ENCODE measurements around the gene DDAH1. TPM values are rescaled to one million over a fixed set of nuclear protein-coding genes. Genes with fewer than 3 reads are reported as not detected.

DDAH1 gene
- total RNA-seq, 1 experiment from 2014 or later, result 87.9 TPM

DNA sequence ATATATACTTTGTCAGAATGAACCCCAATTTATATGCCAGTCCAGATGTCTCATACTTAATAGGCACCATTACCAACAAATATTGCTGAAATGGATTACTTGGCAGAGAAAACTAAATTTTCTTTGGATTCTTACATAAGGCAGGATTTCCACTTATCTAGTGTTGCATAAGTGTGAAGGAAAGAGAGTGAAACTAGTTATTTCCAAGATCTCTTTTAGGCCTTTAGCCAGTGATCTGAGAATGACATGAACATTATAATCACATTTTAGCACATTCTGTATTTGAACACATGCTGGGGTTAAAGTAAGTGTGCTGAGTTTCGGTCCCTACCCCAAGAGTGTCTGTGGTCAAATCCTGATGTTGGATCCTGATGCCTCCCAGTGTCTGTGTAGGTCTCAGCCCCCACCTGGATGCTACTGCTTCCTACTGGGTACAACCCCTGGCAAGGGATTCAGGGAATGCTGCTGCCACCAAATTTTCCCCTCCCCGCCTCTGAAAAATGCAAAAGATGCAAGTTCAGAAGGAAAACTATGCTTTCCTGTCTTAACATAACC lies 11.2 kb downstream of the DDAH1 start:
- Histone ChIP-seq H3K4me3 (ENCODE audit: low read depth, low read length) (no peak overlapping the region), H3K4me1 (peaks cover 6% of the 10 kb centered on the region; the same call in 1 of the 2 replicates), H3K36me3 (ENCODE audit: control insufficient read depth, insufficient read depth, low read length) (no peaks in the 10 kb centered on the region), H3K9me3 (no peaks in the 10 kb centered on the region), H3K27me3 (replicated peaks; ENCODE audit: control insufficient read depth, insufficient read depth, low read length) (no peaks in the 10 kb centered on the region)
- H3K36me3 Mint-ChIP-seq (ENCODE audit: insufficient read depth, unreplicated experiment), result peaks cover 7% of the 10 kb centered on the region
- POLR2A ChIA-PET, result no interaction called here
- no TSS peak for BruUV-seq (replicated peaks)
- TF ChIP-seq CTCF (IDR thresholded peaks at IDR 0.05; ENCODE audit: insufficient read depth in 1 of 2, low read depth in 1 of 2, low read length in 1 of 2, severe bottlenecking in 1 of 2, unreplicated experiment in 1 of 2), result no peak
- peaks cover 6% of the 10 kb centered on the region for H3K4me1 Mint-ChIP-seq (ENCODE audit: low read depth, unreplicated experiment)
- H3K27me3 Mint-ChIP-seq (ENCODE audit: insufficient read depth, unreplicated experiment), result no peaks in the 10 kb centered on the region
- DNase-seq, result no peak
- H3K9me3 Mint-ChIP-seq (ENCODE audit: unreplicated experiment), result no peaks in the 10 kb centered on the region
- intact Hi-C loops (cut with micrococcal nuclease; ENCODE audit: unreplicated experiment), result no loop called here
- CTCF ChIA-PET, result no interaction called here
- no peak overlapping the region for H3K4me3 Mint-ChIP-seq (ENCODE audit: unreplicated experiment)
- H3K27ac Mint-ChIP-seq (ENCODE audit: unreplicated experiment), result no peak overlapping the region

- Histone ChIP-seq H3K9me3 (no peaks in the 10 kb centered on the region), H3K36me3 (ENCODE audit: control insufficient read depth, insufficient read depth, low read length) (no peaks in the 10 kb centered on the region), H3K27me3 (replicated peaks; ENCODE audit: control insufficient read depth, insufficient read depth, low read length) (no peaks in the 10 kb centered on the region), H3K4me1 (0 out of 2 replicates have a peak, but pooled peaks cover 2% of the 10 kb centered on the region), H3K4me3 (ENCODE audit: low read depth, low read length) (no peak overlapping the region)
- no peak overlapping the region for H3K4me3 Mint-ChIP-seq (ENCODE audit: unreplicated experiment)
- BruUV-seq (replicated peaks), result no TSS peak
- no peak for TF ChIP-seq CTCF (IDR thresholded peaks at IDR 0.05; ENCODE audit: insufficient read depth in 1 of 2, low read depth in 1 of 2, low read length in 1 of 2, severe bottlenecking in 1 of 2, unreplicated experiment in 1 of 2)
- no peak overlapping the region for H3K27ac Mint-ChIP-seq (ENCODE audit: unreplicated experiment)
- POLR2A ChIA-PET, result no interaction called here
- H3K4me1 Mint-ChIP-seq (ENCODE audit: low read depth, unreplicated experiment), result peaks cover 6% of the 10 kb centered on the region
- H3K9me3 Mint-ChIP-seq (ENCODE audit: unreplicated experiment), result no peaks in the 10 kb centered on the region
- H3K36me3 Mint-ChIP-seq (ENCODE audit: insufficient read depth, unreplicated experiment), result peaks cover 7% of the 10 kb centered on the region
- intact Hi-C loops (cut with micrococcal nuclease; ENCODE audit: unreplicated experiment), result no loop called here
- H3K27me3 Mint-ChIP-seq (ENCODE audit: insufficient read depth, unreplicated experiment), result no peaks in the 10 kb centered on the region
- CTCF ChIA-PET, result no interaction called here
- DNase-seq, result no peak
Observed at GRCh38 chr1:85452948-85453347, 12.0 kb downstream of the DDAH1 start.

GRCh38 chr1:85451236-85451830 lies 13.6 kb downstream of the DDAH1 start:
- Histone ChIP-seq H3K27me3 (replicated peaks; ENCODE audit: control insufficient read depth, insufficient read depth, low read length) (no peaks in the 10 kb centered on the region), H3K9me3 (no peaks in the 10 kb centered on the region), H3K36me3 (ENCODE audit: control insufficient read depth, insufficient read depth, low read length) (no peaks in the 10 kb centered on the region), H3K4me3 (ENCODE audit: low read depth, low read length) (no peak overlapping the region), H3K4me1 (no peaks in the 10 kb centered on the region)
- DNase-seq, result no peak
- H3K27ac Mint-ChIP-seq (ENCODE audit: unreplicated experiment), result no peak overlapping the region
- CTCF ChIA-PET, result no interaction called here
- no peak overlapping the region for H3K4me3 Mint-ChIP-seq (ENCODE audit: unreplicated experiment)
- H3K36me3 Mint-ChIP-seq (ENCODE audit: insufficient read depth, unreplicated experiment), result peaks cover 7% of the 10 kb centered on the region
- TF ChIP-seq CTCF (IDR thresholded peaks at IDR 0.05; ENCODE audit: insufficient read depth in 1 of 2, low read depth in 1 of 2, low read length in 1 of 2, severe bottlenecking in 1 of 2, unreplicated experiment in 1 of 2), result no peak
- POLR2A ChIA-PET, result no interaction called here
- BruUV-seq (replicated peaks), result no TSS peak
- intact Hi-C loops (cut with micrococcal nuclease; ENCODE audit: unreplicated experiment), result no loop called here
- H3K4me1 Mint-ChIP-seq (ENCODE audit: low read depth, unreplicated experiment), result no peaks in the 10 kb centered on the region
- H3K27me3 Mint-ChIP-seq (ENCODE audit: insufficient read depth, unreplicated experiment), result no peaks in the 10 kb centered on the region
- H3K9me3 Mint-ChIP-seq (ENCODE audit: unreplicated experiment), result no peaks in the 10 kb centered on the region

All from Caco-2 (cell line).